Chondrocyte (in vitro differentiated cells): ENCODE data around the gene BHLHE41. TPM values are rescaled to one million over a fixed set of nuclear protein-coding genes. Genes with fewer than 3 reads are reported as not detected.

Source experiments
- DNase-seq: peaks from one replicate; pipeline ENCODE4 v3.0.0; 2021; ENCODE audit warnings: mixed read lengths, low spot score
- H3K27ac Mint-ChIP-seq: one replicate; pipeline ENCODE4 v1.8.0; 2021; ENCODE audit warnings: mild to moderate bottlenecking, moderate library complexity, mixed read lengths; ENCODE audit not compliant: unreplicated experiment
- H3K27me3 Mint-ChIP-seq: 2 replicates; pipeline ENCODE4 v1.8.0; 2021; ENCODE audit warnings: low read depth, mixed read lengths
- H3K36me3 Mint-ChIP-seq: 2 replicates; pipeline ENCODE4 v1.8.0; 2021; ENCODE audit warnings: low read depth, mixed read lengths
- H3K4me1 Mint-ChIP-seq: 2 replicates; pipeline ENCODE4 v1.8.0; 2021; ENCODE audit warnings: low read depth, mild to moderate bottlenecking, mixed read lengths
- H3K4me3 Mint-ChIP-seq: one replicate; pipeline ENCODE4 v1.8.0; 2021; ENCODE audit warnings: mild to moderate bottlenecking, moderate library complexity, mixed read lengths; ENCODE audit not compliant: unreplicated experiment
- H3K9me3 Mint-ChIP-seq: 2 replicates; pipeline ENCODE4 v1.8.0; 2021; ENCODE audit warnings: low read depth, mixed read lengths
- long read RNA-seq: library from polyadenylated mRNA; stranded (forward); transcript quantifications from one replicate; pipeline ENCODE4 v2.0.0, GENCODE V29; 2021
- total RNA-seq: library from RNA; stranded (reverse); gene quantifications from 3 replicates; pipeline ENCODE4 v1.2.1, GENCODE V29; 2021
- TF ChIP-seq, protein P1 (sequence below): fragments of 200-600 bp; sonication (generic); IDR thresholded peaks from 2 replicates; pipeline ENCODE4 v1.5.0; 2021; ENCODE audit warnings: antibody characterized with exemption, mild to moderate bottlenecking, moderate library complexity

BHLHE41 gene
- total RNA-seq, result 5.8 to 6.5 TPM (median 6.0 TPM) in 3 replicates
- long read RNA-seq, transcript BHLHE41-201 (5 exons, 3,837 nt), result major isoform, 5 of 5 reads
- long read RNA-seq, partial matches to known transcripts, result 0 of 5 reads
- long read RNA-seq, other reads (novel, unspliced or antisense), result 0 of 5 reads

DNA sequence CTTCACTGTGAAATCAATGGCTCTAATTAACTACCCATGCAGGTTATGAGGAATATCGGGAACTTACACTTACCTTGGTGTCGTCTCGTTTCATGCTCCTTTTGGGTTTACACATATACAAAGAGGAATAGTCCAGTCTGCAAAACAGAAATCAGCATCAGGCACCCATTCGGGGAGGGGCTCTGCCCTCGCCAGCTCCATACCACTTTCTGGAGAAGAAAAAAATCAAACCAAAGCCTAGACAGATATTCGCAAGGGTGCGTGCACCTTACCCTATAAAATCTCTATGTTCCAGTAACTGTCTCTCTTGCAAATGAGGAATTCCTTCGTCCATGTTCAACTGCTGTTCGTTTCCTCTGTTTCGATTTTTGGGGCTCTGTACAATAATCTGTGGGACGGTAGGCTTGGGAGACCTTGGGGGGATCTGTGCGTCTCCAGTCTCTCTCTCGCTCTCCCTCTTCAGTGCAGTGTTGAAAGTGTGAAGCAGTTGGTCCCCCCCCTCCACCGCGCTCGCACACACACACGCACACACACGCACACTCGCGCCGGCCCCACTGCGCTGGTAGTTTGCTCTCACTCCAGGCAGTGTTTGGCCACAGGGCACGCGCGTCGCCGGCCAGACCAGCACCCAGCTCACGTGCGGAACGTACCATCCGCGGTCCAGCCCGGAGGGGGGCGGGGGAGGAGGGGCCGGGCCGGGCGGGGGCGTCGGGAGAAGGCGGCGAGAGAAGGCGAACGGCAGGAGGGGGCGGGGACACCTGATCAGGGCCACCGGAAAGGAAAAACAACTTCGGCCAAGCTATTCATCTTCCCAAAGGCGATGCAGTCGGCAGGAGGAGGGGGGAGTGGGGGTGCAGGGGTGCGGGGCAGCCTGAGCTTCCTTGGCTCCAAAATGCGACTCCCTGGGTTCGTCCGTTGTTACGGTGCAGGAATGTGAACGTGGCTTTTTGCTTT lies at the start of gene BHLHE41:
Gene BHLHE41, minus strand, starts transcription at position 592 of the 954 bp plus-strand sequence. Its CDS starts 258 bp downstream, at position 334.
- Mint-ChIP-seq H3K4me3 (peak within 1 kb of the TSS; percentile 94), H3K4me1 (peaks cover 36% of the 10 kb centered on the region), H3K36me3 (no peaks in the 10 kb centered on the region), H3K27ac (peak within 1 kb of the TSS; percentile 96), H3K9me3 (no peaks in the 10 kb centered on the region), H3K27me3 (peaks cover 9% of the 10 kb centered on the region)
- no peak for DNase-seq
- TF ChIP-seq, protein P1, sequence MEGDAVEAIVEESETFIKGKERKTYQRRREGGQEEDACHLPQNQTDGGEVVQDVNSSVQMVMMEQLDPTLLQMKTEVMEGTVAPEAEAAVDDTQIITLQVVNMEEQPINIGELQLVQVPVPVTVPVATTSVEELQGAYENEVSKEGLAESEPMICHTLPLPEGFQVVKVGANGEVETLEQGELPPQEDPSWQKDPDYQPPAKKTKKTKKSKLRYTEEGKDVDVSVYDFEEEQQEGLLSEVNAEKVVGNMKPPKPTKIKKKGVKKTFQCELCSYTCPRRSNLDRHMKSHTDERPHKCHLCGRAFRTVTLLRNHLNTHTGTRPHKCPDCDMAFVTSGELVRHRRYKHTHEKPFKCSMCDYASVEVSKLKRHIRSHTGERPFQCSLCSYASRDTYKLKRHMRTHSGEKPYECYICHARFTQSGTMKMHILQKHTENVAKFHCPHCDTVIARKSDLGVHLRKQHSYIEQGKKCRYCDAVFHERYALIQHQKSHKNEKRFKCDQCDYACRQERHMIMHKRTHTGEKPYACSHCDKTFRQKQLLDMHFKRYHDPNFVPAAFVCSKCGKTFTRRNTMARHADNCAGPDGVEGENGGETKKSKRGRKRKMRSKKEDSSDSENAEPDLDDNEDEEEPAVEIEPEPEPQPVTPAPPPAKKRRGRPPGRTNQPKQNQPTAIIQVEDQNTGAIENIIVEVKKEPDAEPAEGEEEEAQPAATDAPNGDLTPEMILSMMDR, result peak; percentile 6

DNA sequence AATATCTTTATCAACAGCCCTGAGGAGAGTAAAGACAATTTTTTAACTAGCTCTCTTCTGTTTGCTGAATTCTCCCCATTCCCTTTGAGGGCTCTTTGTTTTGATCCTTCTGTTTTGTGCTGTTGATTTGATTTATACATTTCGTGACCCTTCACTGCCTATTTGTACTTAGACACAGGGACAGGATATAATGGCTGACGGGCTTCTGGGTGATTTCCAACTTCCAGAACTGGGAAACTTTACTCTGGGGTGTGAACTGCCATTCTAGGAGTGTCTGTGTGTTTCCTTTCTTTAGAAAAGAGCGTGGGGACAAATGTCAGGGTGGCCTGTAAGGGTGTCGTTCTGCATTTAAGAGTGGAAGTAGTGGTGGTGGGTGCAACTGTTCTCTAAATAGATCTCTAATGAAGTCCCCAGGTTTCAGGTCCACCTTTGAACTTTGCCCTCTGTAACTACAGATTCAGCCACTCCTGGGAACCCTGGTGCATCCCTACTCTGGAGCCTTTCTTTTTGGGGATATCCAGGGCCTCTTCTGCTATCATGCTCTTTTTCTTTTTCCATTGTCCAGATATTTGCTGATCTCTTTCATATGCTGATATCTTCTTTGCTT lies 48.2 kb upstream of the BHLHE41 start:
- H3K27me3 Mint-ChIP-seq, result peaks cover 5% of the 10 kb centered on the region
- no peaks in the 10 kb centered on the region for H3K9me3 Mint-ChIP-seq
- no peak overlapping the region for H3K27ac Mint-ChIP-seq
- no peaks in the 10 kb centered on the region for H3K36me3 Mint-ChIP-seq
- H3K4me1 Mint-ChIP-seq, result no peaks in the 10 kb centered on the region
- no peak overlapping the region for H3K4me3 Mint-ChIP-seq
- TF ChIP-seq, protein P1, result no peak
- DNase-seq, result no peak

DNA sequence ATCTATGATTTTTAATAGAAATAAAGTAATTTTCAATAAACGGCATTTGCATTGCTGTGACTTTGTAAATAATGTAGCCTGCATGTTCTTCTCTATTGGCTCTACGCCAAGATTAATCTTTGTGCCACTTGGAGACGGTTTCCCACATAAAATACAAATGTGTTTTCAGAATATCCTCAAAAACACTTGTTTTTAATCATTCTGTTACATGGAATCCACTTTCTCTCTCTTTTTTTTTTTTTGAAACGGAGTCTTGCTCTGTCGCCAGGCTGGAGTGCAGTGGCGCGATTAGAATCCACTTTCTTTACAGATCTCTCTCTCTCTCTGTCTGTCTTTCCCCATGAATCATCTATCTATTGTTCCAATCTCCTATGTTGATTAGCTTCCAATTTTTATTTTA lies 47.7 kb upstream of the BHLHE41 start:
- Mint-ChIP-seq H3K4me1 (no peaks in the 10 kb centered on the region), H3K27ac (no peak overlapping the region), H3K27me3 (peaks cover 5% of the 10 kb centered on the region), H3K9me3 (no peaks in the 10 kb centered on the region), H3K4me3 (no peak overlapping the region), H3K36me3 (no peaks in the 10 kb centered on the region)
- no peak for DNase-seq
- TF ChIP-seq, protein P1, result no peak

DNA sequence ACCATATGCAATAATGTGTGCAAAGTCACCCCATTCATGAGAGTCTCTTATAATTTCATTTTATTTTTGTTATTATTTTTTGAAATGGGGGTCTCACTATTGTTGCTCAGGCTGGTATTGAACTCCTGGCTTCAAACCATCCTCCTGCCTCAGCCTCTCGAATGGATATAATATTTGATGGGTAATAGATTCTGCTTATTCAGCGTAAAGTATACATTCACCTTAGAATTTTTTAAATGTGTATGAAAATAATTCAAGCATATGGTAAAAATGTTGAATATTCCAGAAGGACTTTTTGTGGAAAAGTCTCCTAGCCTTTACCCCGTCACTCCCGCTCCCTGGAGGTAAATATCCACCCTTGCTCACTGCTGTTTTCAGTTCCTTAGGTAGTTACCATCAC lies 47.2 kb upstream of the BHLHE41 start:
- H3K9me3 Mint-ChIP-seq, result no peaks in the 10 kb centered on the region
- H3K36me3 Mint-ChIP-seq, result no peaks in the 10 kb centered on the region
- H3K4me3 Mint-ChIP-seq, result no peak overlapping the region
- no peak overlapping the region for H3K27ac Mint-ChIP-seq
- H3K27me3 Mint-ChIP-seq, result peaks cover 5% of the 10 kb centered on the region
- no peaks in the 10 kb centered on the region for H3K4me1 Mint-ChIP-seq
- no peak for DNase-seq
- TF ChIP-seq, protein P1, result no peak

DNA sequence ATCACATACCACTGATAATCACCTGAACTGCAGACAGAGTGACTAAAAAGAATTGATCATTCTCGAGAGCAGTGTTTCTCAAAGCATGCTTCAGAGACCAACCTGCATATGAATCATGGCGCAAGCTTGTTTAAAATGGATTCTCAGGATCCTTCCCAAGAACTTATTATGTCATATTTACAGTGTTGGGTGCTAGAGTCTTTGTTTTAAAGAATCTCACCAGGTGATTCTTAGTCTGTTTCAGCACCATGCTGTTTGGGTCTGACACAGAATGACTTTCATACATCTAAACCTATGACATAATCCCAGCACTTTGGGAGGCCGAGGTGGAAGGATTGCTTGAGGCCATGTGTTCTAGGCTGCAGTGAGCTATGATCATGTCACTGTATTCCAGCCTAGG lies 39.3 kb upstream of the BHLHE41 start:
- Mint-ChIP-seq H3K36me3 (no peaks in the 10 kb centered on the region), H3K9me3 (no peaks in the 10 kb centered on the region), H3K4me3 (no peak overlapping the region), H3K27ac (no peak overlapping the region), H3K4me1 (no peaks in the 10 kb centered on the region), H3K27me3 (peaks cover 2% of the 10 kb centered on the region)
- DNase-seq, result no peak
- TF ChIP-seq, protein P1, result no peak
